CD8-positive, alpha-beta memory T cell (primary cell): ENCODE data around the gene DENND4B. TPM values are rescaled to one million over a fixed set of nuclear protein-coding genes. Genes with fewer than 3 reads are reported as not detected.

Experiments used
- CTCF ChIA-PET: fragments of 350-600 bp; sonication (Branson Sonifier 250); formaldehyde crosslinking; loops from one replicate; lab custom pipeline; 2021; ENCODE audit warnings: antibody characterized with exemption; lab: Charles Lee
- POLR2A ChIA-PET: fragments of 350-600 bp; sonication (Branson Sonifier 250); formaldehyde crosslinking; loops from one replicate; lab custom pipeline; 2021; ENCODE audit warnings: antibody characterized with exemption; lab: Charles Lee
- DNase-seq, 5 donors: peaks; one replicate each; pipeline versions ENCODE4 v3.0.0 to v3.0.0-alpha.2; 2020 to 2022; ENCODE audit warnings: mixed read lengths in 1 of 5
- H3K27ac ChIP-seq: one replicate; pipeline ENCODE4 v1.7.0; 2013; ENCODE audit warnings: low read depth, mild to moderate bottlenecking, low read length, moderate library complexity
- H3K27me3 ChIP-seq: 2 replicates; pipeline ENCODE4 v1.7.0; 2013; ENCODE audit warnings: low read length, mild to moderate bottlenecking; ENCODE audit not compliant: insufficient read depth, poor library complexity, severe bottlenecking
- H3K36me3 ChIP-seq: 2 replicates; pipeline ENCODE4 v1.7.0; 2013; ENCODE audit warnings: mild to moderate bottlenecking, low read length, moderate library complexity; ENCODE audit not compliant: insufficient read depth
- H3K4me1 ChIP-seq: 2 replicates; pipeline ENCODE4 v1.7.0; 2013; ENCODE audit warnings: mild to moderate bottlenecking, low read length, moderate library complexity; ENCODE audit not compliant: insufficient read depth
- H3K4me3 ChIP-seq: 2 replicates; pipeline ENCODE4 v1.7.0; 2013; ENCODE audit warnings: mild to moderate bottlenecking, low read length
- H3K9me3 ChIP-seq: 2 replicates; pipeline ENCODE4 v1.7.0; 2013; ENCODE audit warnings: mild to moderate bottlenecking, low read length
- H3K27ac Mint-ChIP-seq, 8 donors: one replicate each; pipeline ENCODE4 v1.8.0; 2020 to 2021; ENCODE audit warnings: mixed read lengths in 8 of 8, mild to moderate bottlenecking in 6 of 8, inconsistent platforms in 3 of 8, moderate library complexity in 3 of 8
- H3K27me3 Mint-ChIP-seq, 2 donors: one replicate each; pipeline ENCODE4 v1.8.0; 2020 to 2021; ENCODE audit warnings: mixed read lengths in 2 of 2, mild to moderate bottlenecking in 1 of 2, moderate library complexity in 1 of 2
- H3K36me3 Mint-ChIP-seq, 3 donors: one replicate each; pipeline ENCODE4 v1.8.0; 2020 to 2021; ENCODE audit warnings: mixed read lengths in 3 of 3, inconsistent platforms in 1 of 3, mild to moderate bottlenecking in 1 of 3
- H3K4me1 Mint-ChIP-seq, 3 donors: one replicate each; pipeline ENCODE4 v1.8.0; 2020 to 2021; ENCODE audit warnings: mixed read lengths in 3 of 3, inconsistent platforms in 1 of 3, mild to moderate bottlenecking in 1 of 3
- H3K4me3 Mint-ChIP-seq, 7 donors: one replicate each; pipeline ENCODE4 v1.8.0; 2020 to 2021; ENCODE audit warnings: mixed read lengths in 7 of 7, mild to moderate bottlenecking in 6 of 7, moderate library complexity in 4 of 7, inconsistent platforms in 2 of 7
- H3K9me3 Mint-ChIP-seq, 5 donors: one replicate each; pipeline ENCODE4 v1.8.0; 2020 to 2022; ENCODE audit warnings: mixed read lengths in 5 of 5, mild to moderate bottlenecking in 3 of 5, moderate library complexity in 2 of 5, inconsistent platforms in 1 of 5
- polyA plus RNA-seq: library from polyadenylated mRNA; unstranded; fragments of 300-500 nt; fragmentation: Illumina TruSeq; gene quantifications from one replicate; pipeline ENCODE4 v1.2.3, GENCODE V29; 2021
- total RNA-seq, 2 experiments: library from RNA; stranded (reverse); gene quantifications; one replicate each; pipeline ENCODE4 v1.2.3, GENCODE V29; 2021

The DENND4B gene
- total and polyA plus RNA-seq, 3 experiments from 2014 or later = 27.3 to 102 (median 100) TPM

GRCh38 chr1:153968972-153969371, 22.5 kb upstream of the DENND4B start:
- peak in 1 of 5 donors; percentile 35 for DNase-seq
- peak overlapping the region in 7 of 8 donors; percentile 61 to 98 (median 84) for H3K27ac Mint-ChIP-seq
- POLR2A ChIA-PET = interaction anchor here (0.7 to 4.3 kb wide), 5 partner anchors 8 to 160 kb away, joined by 3 to 58 read pairs (median 46); partner anchors contain the start of genes CRTC2, DENND4B, JTB and RPS27

GRCh38 chr1:153968408-153968807, 21.9 kb upstream of the DENND4B start:
- DNase-seq = no peak
- Mint-ChIP-seq H3K27ac (peak overlapping the region in 7 of 8 donors; percentile 61 to 98 (median 97)), H3K4me1 (peaks cover 40 to 58% (median 43%) of the 10 kb centered on the region in 3 donors), H3K4me3 (peak overlapping the region; percentile 63 to 97 (median 95)), H3K27me3 (no peaks in the 10 kb centered on the region), H3K9me3 (no peaks in the 10 kb centered on the region), H3K36me3 (peaks cover 0 to 25% (median 3%) of the 10 kb centered on the region in 3 donors)
- Histone ChIP-seq H3K36me3 (peaks cover under 1% of the 10 kb centered on the region), H3K27ac (peak overlapping the region; percentile 62), H3K4me3 (no peak overlapping the region), H3K4me1 (peaks cover 32% of the 10 kb centered on the region), H3K9me3 (no peaks in the 10 kb centered on the region), H3K27me3 (no peaks in the 10 kb centered on the region)
- CTCF ChIA-PET = interaction anchor here (1.0 to 4.9 kb wide), 7 partner anchors 9 to 179 kb away, joined by 3 to 50 read pairs (median 14); partner anchors contain the start of genes CRTC2, DENND4B, JTB and RAB13
- POLR2A ChIA-PET = interaction anchor here (2.6 to 4.3 kb wide), 5 partner anchors 8 to 45 kb away, joined by 25 to 58 read pairs (median 46); partner anchors contain the start of genes CRTC2, DENND4B, GATAD2B and JTB

More at GRCh38 chr1:153968972-153969371, 22.5 kb upstream of the DENND4B start:
- Mint-ChIP-seq H3K9me3 (no peaks in the 10 kb centered on the region), H3K4me1 (peaks cover 35 to 53% (median 38%) of the 10 kb centered on the region in 3 donors), H3K36me3 (peaks cover 0 to 27% (median 3%) of the 10 kb centered on the region in 3 donors), H3K4me3 (peak overlapping the region in 4 of 7 donors; percentile 19 to 95 (median 68)), H3K27me3 (no peaks in the 10 kb centered on the region)
- Histone ChIP-seq H3K4me1 (peaks cover 28% of the 10 kb centered on the region), H3K27ac (no peak overlapping the region), H3K9me3 (no peaks in the 10 kb centered on the region), H3K36me3 (peaks cover 6% of the 10 kb centered on the region), H3K4me3 (no peak overlapping the region), H3K27me3 (no peaks in the 10 kb centered on the region)
- CTCF ChIA-PET = interaction anchor here (1.0 to 4.9 kb wide), 5 partner anchors 9 to 179 kb away, joined by 3 to 50 read pairs (median 10); partner anchors contain the start of genes CRTC2, DENND4B and JTB

GRCh38 chr1:153968000-153968363, 21.5 kb upstream of the DENND4B start:
- DNase-seq = peak in 1 of 5 donors; percentile 24
- no peaks in the 10 kb centered on the region for H3K27me3 Mint-ChIP-seq
- peak overlapping the region; percentile 62 for H3K27ac ChIP-seq
- ChIA-PET POLR2A (interaction anchor here (0.7 to 4.3 kb wide), 11 partner anchors 9 to 334 kb away, joined by 3 to 58 read pairs (median 7); partner anchors contain the start of genes CHTOP, CRTC2, DENND4B and GATAD2B), CTCF (interaction anchor here (1.0 to 4.9 kb wide), 12 partner anchors 9 to 187 kb away, joined by 3 to 50 read pairs (median 4); partner anchors contain the start of genes CRTC2, DENND4B, JTB and RAB13)
- peaks cover 41 to 60% (median 45%) of the 10 kb centered on the region in 3 donors for H3K4me1 Mint-ChIP-seq
- H3K4me3 ChIP-seq = peak overlapping the region; percentile 53
- H3K36me3 Mint-ChIP-seq = peaks cover 0 to 21% (median 0%) of the 10 kb centered on the region in 3 donors
- H3K9me3 Mint-ChIP-seq = no peaks in the 10 kb centered on the region
- no peaks in the 10 kb centered on the region for H3K9me3 ChIP-seq
- no peaks in the 10 kb centered on the region for H3K36me3 ChIP-seq
- H3K27me3 ChIP-seq = no peaks in the 10 kb centered on the region
- peak overlapping the region; percentile 86 to 99 (median 97) for H3K27ac Mint-ChIP-seq
- H3K4me1 ChIP-seq = peaks cover 33% of the 10 kb centered on the region
- peak overlapping the region; percentile 92 to 97 (median 96) for H3K4me3 Mint-ChIP-seq

GRCh38 chr1:153967107-153967999, 20.8 kb upstream of the DENND4B start, which contains the start of gene CREB3L4:
Gene CREB3L4, plus strand, starts transcription at chr1:153967902. Its CDS starts 624 bp downstream, at chr1:153968526.
- Histone ChIP-seq H3K9me3 (no peaks in the 10 kb centered on the region), H3K27ac (peak within 1 kb of the TSS; percentile 62), H3K27me3 (no peaks in the 10 kb centered on the region), H3K4me3 (peak within 1 kb of the TSS; percentile 53), H3K4me1 (peaks cover 39% of the 10 kb centered on the region), H3K36me3 (no peaks in the 10 kb centered on the region)
- Mint-ChIP-seq H3K27me3 (no peaks in the 10 kb centered on the region), H3K9me3 (no peaks in the 10 kb centered on the region), H3K4me3 (peak within 1 kb of the TSS; percentile 92 to 97 (median 96)), H3K4me1 (peaks cover 45 to 63% (median 52%) of the 10 kb centered on the region in 3 donors), H3K27ac (peak within 1 kb of the TSS; percentile 86 to 99 (median 97)), H3K36me3 (peaks cover 0 to 15% (median 0%) of the 10 kb centered on the region in 3 donors)
- ChIA-PET CTCF (interaction anchor here (0.6 to 4.9 kb wide), 15 partner anchors 8 to 186 kb away, joined by 3 to 50 read pairs (median 4); partner anchors contain the start of genes CRTC2, DENND4B, JTB and RAB13), POLR2A (interaction anchor here (0.7 to 4.3 kb wide), 12 partner anchors 9 to 333 kb away, joined by 3 to 58 read pairs (median 6); partner anchors contain the start of genes CHTOP, CRTC2, DENND4B and GATAD2B)
- DNase-seq = peak; percentile 70 to 89 (median 85)

- Mint-ChIP-seq H3K9me3 (no peaks in the 10 kb centered on the region), H3K4me3 (peak overlapping the region; percentile 83 to 96 (median 90)), H3K27ac (peak overlapping the region; percentile 80 to 100 (median 96)), H3K4me1 (peaks cover 50 to 67% (median 61%) of the 10 kb centered on the region in 3 donors), H3K36me3 (peaks cover 0 to 27% (median 0%) of the 10 kb centered on the region in 3 donors), H3K27me3 (no peaks in the 10 kb centered on the region)
- Histone ChIP-seq H3K27me3 (no peaks in the 10 kb centered on the region), H3K4me3 (peak overlapping the region; percentile 83), H3K4me1 (peaks cover 45% of the 10 kb centered on the region), H3K9me3 (no peaks in the 10 kb centered on the region), H3K27ac (peak overlapping the region; percentile 80), H3K36me3 (no peaks in the 10 kb centered on the region)
- CTCF ChIA-PET = interaction anchor here (0.6 to 3.2 kb wide), 3 partner anchors 13 to 156 kb away, joined by 3 to 19 read pairs (median 10); partner anchors contain the start of genes DENND4B and JTB
- DNase-seq = no peak
- POLR2A ChIA-PET = interaction anchor here (0.6 to 2.9 kb wide), 7 partner anchors 9 to 191 kb away, joined by 3 to 23 read pairs (median 4); partner anchors contain the start of genes DENND4B and JTB
Observed at GRCh38 chr1:153963850-153964331, 17.4 kb upstream of the DENND4B start.

GRCh38 chr1:153963030-153963849, 16.7 kb upstream of the DENND4B start, which contains the start of gene SLC39A1:
Gene SLC39A1, minus strand, starts transcription at chr1:153963537. Its CDS starts 822 bp downstream, at chr1:153962715.
- POLR2A ChIA-PET = interaction anchor here (0.5 to 2.9 kb wide), 11 partner anchors 10 to 210 kb away, joined by 3 to 23 read pairs (median 3); partner anchors contain the start of genes DENND4B and JTB
- CTCF ChIA-PET = interaction anchor here (0.7 to 3.2 kb wide), 6 partner anchors 11 to 24 kb away, joined by 3 to 19 read pairs (median 6); partner anchors contain the start of genes DENND4B, JTB and RAB13
- Histone ChIP-seq H3K9me3 (no peaks in the 10 kb centered on the region), H3K27ac (peak within 1 kb of the TSS; percentile 80), H3K27me3 (no peaks in the 10 kb centered on the region), H3K4me1 (peaks cover 48% of the 10 kb centered on the region), H3K4me3 (peak within 1 kb of the TSS; percentile 83), H3K36me3 (no peaks in the 10 kb centered on the region)
- Mint-ChIP-seq H3K27me3 (no peaks in the 10 kb centered on the region), H3K36me3 (peaks cover 0 to 30% (median 0%) of the 10 kb centered on the region in 3 donors), H3K4me3 (peak within 1 kb of the TSS; percentile 83 to 96 (median 90)), H3K27ac (peak within 1 kb of the TSS; percentile 80 to 100 (median 96)), H3K4me1 (peaks cover 51 to 67% (median 66%) of the 10 kb centered on the region in 3 donors), H3K9me3 (no peaks in the 10 kb centered on the region)
- DNase-seq = peak; percentile 87 to 97 (median 95)
